Measurements from ENCODE around the gene ABCA8. TPM values are rescaled to one million over a fixed set of nuclear protein-coding genes. Genes with fewer than 3 reads are reported as not detected.

Gene ABCA8
- total and polyA plus RNA-seq, 9 donors = 12.7 to 31.6 (median 26.6) TPM

DNA sequence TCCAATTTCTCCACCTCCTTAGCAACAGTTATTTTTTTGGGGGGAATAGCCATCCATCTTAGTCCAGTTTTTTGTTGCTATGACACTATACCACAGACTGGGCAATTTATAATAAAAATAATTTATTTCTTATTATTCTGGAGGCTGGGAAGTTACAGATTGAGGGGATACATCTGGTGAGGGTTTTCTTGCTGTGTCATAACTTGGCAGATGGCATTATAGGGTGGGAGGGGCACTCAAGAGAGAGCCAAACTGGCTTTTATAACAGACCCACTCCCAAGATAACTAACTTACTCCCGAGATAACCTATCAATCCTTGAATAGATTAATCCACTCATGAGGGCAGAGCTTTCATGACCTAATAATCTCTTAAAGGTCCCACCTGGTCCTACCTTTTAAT lies 84.2 kb downstream of the ABCA8 start:
- no CpG with 5 or more reads among the region's 1 CpG for WGBS (ENCODE audit: insufficient coverage)
- Histone ChIP-seq H3K36me3 (ENCODE audit: control insufficient read depth, insufficient read depth, low read length) (no peaks in the 10 kb centered on the region), H3K27me3 (ENCODE audit: control insufficient read depth, insufficient read depth, low read length) (no peaks in the 10 kb centered on the region), H3K27ac (ENCODE audit: low read length) (no peak overlapping the region), H3K9me3 (replicated peaks; ENCODE audit: control insufficient read depth, low read depth, low read length) (no peaks in the 10 kb centered on the region), H3K4me3 (ENCODE audit: low read length) (no peak overlapping the region), H3K4me1 (ENCODE audit: control insufficient read depth, insufficient read depth, low read length) (no peaks in the 10 kb centered on the region)
- no peak for DNase-seq

DNA sequence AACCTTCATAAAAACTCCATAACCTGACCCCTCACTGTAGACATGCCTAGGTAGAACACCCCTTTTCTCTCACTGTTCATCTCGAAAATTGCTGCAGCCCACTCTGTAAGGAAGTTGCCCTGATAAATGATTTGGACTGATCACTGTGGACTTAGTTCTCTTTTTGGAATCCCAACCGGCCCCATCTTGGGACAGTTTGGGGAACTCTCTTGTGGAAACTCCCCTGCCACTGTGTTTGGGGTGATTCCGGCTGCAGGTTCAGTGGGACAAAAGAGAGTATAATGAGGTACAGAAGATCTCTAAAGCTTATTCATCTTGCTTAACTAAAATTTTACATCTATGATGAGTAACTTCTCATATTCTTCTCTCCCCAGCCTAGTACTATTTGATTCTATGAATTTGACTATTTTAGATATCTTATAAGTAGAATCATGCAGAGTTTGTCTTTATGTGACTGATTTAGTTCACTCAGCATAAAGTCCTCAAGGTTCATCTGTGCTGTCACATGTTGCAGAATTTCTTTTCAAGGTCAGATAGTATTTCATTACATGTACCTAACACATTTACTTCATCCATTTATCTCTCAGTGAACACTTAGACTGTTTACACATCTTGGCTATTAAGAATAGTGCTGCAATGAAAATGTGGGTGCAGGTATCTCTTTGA lies 84.9 kb downstream of the ABCA8 start:
- DNase-seq = no peak
- no peak overlapping the region for H3K27ac ChIP-seq (ENCODE audit: low read length)
- H3K27me3 ChIP-seq (ENCODE audit: control insufficient read depth, insufficient read depth, low read length) = no peaks in the 10 kb centered on the region
- no peaks in the 10 kb centered on the region for H3K36me3 ChIP-seq (ENCODE audit: control insufficient read depth, insufficient read depth, low read length)
- no peak overlapping the region for H3K4me3 ChIP-seq (ENCODE audit: low read length)
- 86% methylated on average over 2 of the region's 3 CpGs for WGBS (ENCODE audit: insufficient coverage)
- no peaks in the 10 kb centered on the region for H3K9me3 ChIP-seq (replicated peaks; ENCODE audit: control insufficient read depth, low read depth, low read length)
- no peaks in the 10 kb centered on the region for H3K4me1 ChIP-seq (ENCODE audit: control insufficient read depth, insufficient read depth, low read length)

DNA sequence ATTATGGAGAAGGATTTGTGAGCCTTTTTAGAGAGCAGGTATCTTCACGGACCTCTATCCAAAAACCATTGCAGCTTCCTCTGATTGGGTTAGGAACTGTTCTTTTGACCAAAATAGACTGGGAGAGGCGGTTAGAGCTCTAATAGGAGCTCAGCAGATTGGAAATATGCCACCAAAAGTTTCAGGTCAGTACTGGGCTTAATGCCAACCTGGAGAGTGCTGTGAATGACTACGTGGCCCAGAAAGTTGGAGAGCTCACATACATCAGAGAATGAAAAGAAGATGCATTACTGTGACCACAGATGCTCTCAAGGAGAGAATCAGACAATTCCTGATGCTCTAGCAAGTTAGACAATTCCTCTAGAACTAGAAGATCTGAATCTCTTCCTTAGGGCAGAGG lies 86.5 kb downstream of the ABCA8 start:
- H3K27me3 ChIP-seq (ENCODE audit: control insufficient read depth, insufficient read depth, low read length) = no peaks in the 10 kb centered on the region
- WGBS (ENCODE audit: insufficient coverage) = 37% methylated on average over 2 of the region's 3 CpGs
- no peak overlapping the region for H3K4me3 ChIP-seq (ENCODE audit: low read length)
- DNase-seq = peak; percentile 31
- H3K36me3 ChIP-seq (ENCODE audit: control insufficient read depth, insufficient read depth, low read length) = no peaks in the 10 kb centered on the region
- H3K9me3 ChIP-seq (replicated peaks; ENCODE audit: control insufficient read depth, low read depth, low read length) = no peaks in the 10 kb centered on the region
- no peak overlapping the region for H3K27ac ChIP-seq (ENCODE audit: low read length)
- no peaks in the 10 kb centered on the region for H3K4me1 ChIP-seq (ENCODE audit: control insufficient read depth, insufficient read depth, low read length)

DNA sequence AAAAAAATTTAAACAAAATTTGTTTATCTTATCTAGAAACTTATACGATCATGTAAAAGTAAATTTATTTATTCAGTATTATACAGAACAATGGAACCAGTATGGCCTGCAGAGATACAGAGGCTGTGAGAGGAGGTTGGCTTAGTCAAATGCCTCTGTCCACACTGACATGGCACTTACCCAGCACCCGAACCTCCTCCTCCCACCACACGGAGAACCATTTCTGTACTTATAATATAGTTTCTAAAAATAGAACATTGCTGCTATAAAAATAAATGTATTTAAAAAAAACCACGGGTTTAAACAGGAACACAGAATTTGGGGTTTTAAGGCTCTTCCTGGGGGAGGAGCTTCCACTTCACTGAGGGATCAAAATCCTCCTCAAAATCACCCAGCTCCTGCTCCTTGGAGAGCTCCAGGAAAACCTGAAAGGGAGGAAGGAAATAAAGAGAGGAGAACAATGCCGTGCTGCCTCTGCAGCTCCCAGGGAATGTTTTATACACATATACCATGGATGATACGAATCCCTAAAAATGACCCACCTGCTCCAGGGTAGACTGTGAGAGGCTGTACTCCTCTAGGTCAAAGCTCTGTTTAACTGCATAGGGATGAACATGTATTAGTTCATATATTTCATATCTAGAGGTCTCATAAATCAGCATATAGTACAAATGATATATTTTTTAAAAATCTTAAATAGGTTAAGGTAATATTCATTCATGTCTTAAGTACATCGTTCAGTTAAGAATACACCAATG lies 87.3 kb downstream of the ABCA8 start:
- no peak for DNase-seq
- H3K9me3 ChIP-seq (replicated peaks; ENCODE audit: control insufficient read depth, low read depth, low read length) = no peaks in the 10 kb centered on the region
- WGBS (ENCODE audit: insufficient coverage) = no CpG with 5 or more reads among the region's 7 CpGs
- no peak overlapping the region for H3K4me3 ChIP-seq (ENCODE audit: low read length)
- no peak overlapping the region for H3K27ac ChIP-seq (ENCODE audit: low read length)
- H3K36me3 ChIP-seq (ENCODE audit: control insufficient read depth, insufficient read depth, low read length) = no peaks in the 10 kb centered on the region
- no peaks in the 10 kb centered on the region for H3K4me1 ChIP-seq (ENCODE audit: control insufficient read depth, insufficient read depth, low read length)
- H3K27me3 ChIP-seq (ENCODE audit: control insufficient read depth, insufficient read depth, low read length) = no peaks in the 10 kb centered on the region

DNA sequence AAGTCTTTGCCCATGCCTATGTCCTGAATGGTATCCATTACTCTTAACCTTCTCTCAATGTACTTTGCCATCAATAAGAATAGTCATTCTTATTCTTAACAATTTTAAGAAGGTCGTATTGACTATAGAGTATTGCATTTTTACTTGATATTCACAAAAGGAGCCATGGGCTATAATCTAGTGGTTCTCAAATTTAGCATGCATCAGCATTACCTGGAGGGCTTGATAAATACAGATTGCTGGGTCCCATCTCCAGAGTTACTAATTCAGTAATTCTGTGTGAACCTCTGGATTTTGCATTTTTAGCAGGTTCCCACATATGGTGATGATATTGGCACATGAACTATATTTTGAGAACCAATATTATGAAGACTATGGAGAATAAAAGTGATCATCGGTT lies 89.6 kb downstream of the ABCA8 start:
- no peak for DNase-seq
- Histone ChIP-seq H3K36me3 (ENCODE audit: control insufficient read depth, insufficient read depth, low read length) (no peaks in the 10 kb centered on the region), H3K4me1 (ENCODE audit: control insufficient read depth, insufficient read depth, low read length) (no peaks in the 10 kb centered on the region), H3K27me3 (ENCODE audit: control insufficient read depth, insufficient read depth, low read length) (no peaks in the 10 kb centered on the region), H3K27ac (ENCODE audit: low read length) (no peak overlapping the region), H3K9me3 (replicated peaks; ENCODE audit: control insufficient read depth, low read depth, low read length) (no peaks in the 10 kb centered on the region), H3K4me3 (ENCODE audit: low read length) (no peak overlapping the region)
- WGBS (ENCODE audit: insufficient coverage) = no CpG with 5 or more reads among the region's 2 CpGs

DNA sequence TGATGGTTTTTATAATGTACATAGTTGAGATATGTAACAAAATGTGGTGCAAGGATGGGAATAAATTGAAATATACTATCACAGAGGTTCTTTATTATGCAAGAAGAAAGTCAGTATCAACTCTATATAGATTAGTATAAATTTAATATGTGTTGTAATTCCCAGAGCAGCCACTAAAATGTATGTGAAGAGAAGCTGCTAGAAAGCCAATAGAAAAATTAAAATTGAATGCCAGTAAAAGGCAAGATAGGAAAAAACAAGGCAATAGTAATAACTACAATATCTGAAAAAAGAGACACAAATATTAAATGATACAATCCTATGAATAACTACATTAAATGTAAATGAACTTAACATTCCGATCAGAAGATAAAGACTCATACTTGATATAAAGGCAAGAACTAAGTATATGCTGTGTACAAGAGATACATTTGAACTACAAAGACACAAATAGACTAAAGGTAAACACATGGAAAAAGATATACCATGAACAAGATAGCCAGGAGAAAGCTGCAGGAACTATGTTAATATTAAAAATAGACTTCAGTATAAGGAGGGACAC lies 92.0 kb downstream of the ABCA8 start:
- H3K9me3 ChIP-seq (replicated peaks; ENCODE audit: control insufficient read depth, low read depth, low read length) = peaks cover 6% of the 10 kb centered on the region
- no peak overlapping the region for H3K27ac ChIP-seq (ENCODE audit: low read length)
- no peaks in the 10 kb centered on the region for H3K36me3 ChIP-seq (ENCODE audit: control insufficient read depth, insufficient read depth, low read length)
- H3K4me3 ChIP-seq (ENCODE audit: low read length) = no peak overlapping the region
- no peaks in the 10 kb centered on the region for H3K27me3 ChIP-seq (ENCODE audit: control insufficient read depth, insufficient read depth, low read length)
- no peak for DNase-seq
- H3K4me1 ChIP-seq (ENCODE audit: control insufficient read depth, insufficient read depth, low read length) = no peaks in the 10 kb centered on the region
- WGBS (ENCODE audit: insufficient coverage) = no CpG with 5 or more reads among the region's 1 CpG

DNA sequence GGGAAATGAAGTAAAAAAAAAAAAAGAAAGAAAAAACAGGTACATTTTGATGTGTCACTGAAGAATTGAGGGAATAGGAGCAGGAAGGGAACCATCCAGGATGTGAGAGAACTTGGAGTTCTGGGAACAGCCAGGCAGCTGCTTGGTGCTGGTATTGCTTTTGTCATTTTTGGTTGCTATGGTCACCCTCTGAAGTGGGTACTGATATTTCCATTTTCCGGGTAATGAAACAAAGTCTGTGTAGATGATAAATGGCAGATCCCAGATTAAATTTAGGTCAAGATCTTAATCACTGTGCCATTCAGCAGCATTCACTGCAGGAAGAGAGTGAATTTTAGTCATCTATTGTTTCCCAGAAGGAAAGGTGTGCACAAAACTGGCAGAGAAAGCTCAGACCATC lies 93.6 kb downstream of the ABCA8 start:
- H3K27me3 ChIP-seq (ENCODE audit: control insufficient read depth, insufficient read depth, low read length) = no peaks in the 10 kb centered on the region
- H3K9me3 ChIP-seq (replicated peaks; ENCODE audit: control insufficient read depth, low read depth, low read length) = peaks cover 6% of the 10 kb centered on the region
- no peak overlapping the region for H3K27ac ChIP-seq (ENCODE audit: low read length)
- peak; percentile 28 for DNase-seq
- 57% methylated on average over 1 of the region's 1 CpG for WGBS (ENCODE audit: insufficient coverage)
- no peaks in the 10 kb centered on the region for H3K4me1 ChIP-seq (ENCODE audit: control insufficient read depth, insufficient read depth, low read length)
- no peaks in the 10 kb centered on the region for H3K36me3 ChIP-seq (ENCODE audit: control insufficient read depth, insufficient read depth, low read length)
- no peak overlapping the region for H3K4me3 ChIP-seq (ENCODE audit: low read length)

DNA sequence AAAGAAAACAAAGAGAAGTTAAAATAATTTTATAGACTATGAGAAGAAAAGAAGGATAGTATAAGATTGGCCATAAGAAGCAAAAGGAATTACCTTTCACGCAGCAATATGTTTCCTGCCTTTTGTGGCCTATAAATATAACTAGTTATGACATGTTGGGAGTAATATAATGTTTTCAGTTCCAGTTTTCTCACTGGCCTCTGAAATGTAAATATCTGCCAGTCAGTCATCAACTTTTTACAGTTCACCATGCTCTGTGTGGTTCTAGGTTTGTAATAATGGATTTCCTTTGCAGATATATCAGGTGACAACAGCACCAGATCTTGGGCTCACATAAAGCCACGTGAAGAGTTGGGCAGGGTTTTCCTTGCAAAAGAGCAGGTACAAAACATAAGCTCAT lies 94.3 kb downstream of the ABCA8 start:
- no peaks in the 10 kb centered on the region for H3K27me3 ChIP-seq (ENCODE audit: control insufficient read depth, insufficient read depth, low read length)
- no peaks in the 10 kb centered on the region for H3K4me1 ChIP-seq (ENCODE audit: control insufficient read depth, insufficient read depth, low read length)
- H3K4me3 ChIP-seq (ENCODE audit: low read length) = no peak overlapping the region
- no peaks in the 10 kb centered on the region for H3K36me3 ChIP-seq (ENCODE audit: control insufficient read depth, insufficient read depth, low read length)
- WGBS (ENCODE audit: insufficient coverage) = no CpG with 5 or more reads among the region's 2 CpGs
- no peak for DNase-seq
- H3K9me3 ChIP-seq (replicated peaks; ENCODE audit: control insufficient read depth, low read depth, low read length) = peaks cover 6% of the 10 kb centered on the region
- H3K27ac ChIP-seq (ENCODE audit: low read length) = no peak overlapping the region

DNA sequence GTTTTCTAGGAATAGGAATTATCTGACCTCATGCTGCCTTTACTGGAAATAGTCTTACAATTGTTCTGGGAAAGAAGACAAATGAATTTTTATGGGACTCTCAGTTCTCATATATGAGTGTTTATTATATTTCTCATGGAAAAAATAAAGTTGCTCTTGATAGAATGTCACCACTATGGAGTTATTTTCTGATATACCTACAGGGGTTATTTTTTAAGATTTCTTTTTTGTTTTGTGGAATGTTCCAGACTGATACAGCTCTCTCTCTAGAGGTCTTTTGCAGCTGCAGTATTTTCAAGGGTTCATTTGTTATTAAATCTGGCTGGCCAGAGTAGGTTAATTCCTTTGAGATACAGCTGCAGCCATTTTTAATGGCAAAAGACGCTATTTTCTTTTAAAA lies 100.7 kb downstream of the ABCA8 start:
- no peak overlapping the region for H3K4me3 ChIP-seq (ENCODE audit: low read length)
- no peaks in the 10 kb centered on the region for H3K36me3 ChIP-seq (ENCODE audit: control insufficient read depth, insufficient read depth, low read length)
- peaks cover 31% of the 10 kb centered on the region for H3K4me1 ChIP-seq (ENCODE audit: control insufficient read depth, insufficient read depth, low read length)
- DNase-seq = peak; percentile 95
- peak overlapping the region; percentile 93 for H3K27ac ChIP-seq (ENCODE audit: low read length)
- no peaks in the 10 kb centered on the region for H3K27me3 ChIP-seq (ENCODE audit: control insufficient read depth, insufficient read depth, low read length)
- peaks cover 6% of the 10 kb centered on the region for H3K9me3 ChIP-seq (replicated peaks; ENCODE audit: control insufficient read depth, low read depth, low read length)
- WGBS (ENCODE audit: insufficient coverage) = no CpG with 5 or more reads among the region's 1 CpG

DNA sequence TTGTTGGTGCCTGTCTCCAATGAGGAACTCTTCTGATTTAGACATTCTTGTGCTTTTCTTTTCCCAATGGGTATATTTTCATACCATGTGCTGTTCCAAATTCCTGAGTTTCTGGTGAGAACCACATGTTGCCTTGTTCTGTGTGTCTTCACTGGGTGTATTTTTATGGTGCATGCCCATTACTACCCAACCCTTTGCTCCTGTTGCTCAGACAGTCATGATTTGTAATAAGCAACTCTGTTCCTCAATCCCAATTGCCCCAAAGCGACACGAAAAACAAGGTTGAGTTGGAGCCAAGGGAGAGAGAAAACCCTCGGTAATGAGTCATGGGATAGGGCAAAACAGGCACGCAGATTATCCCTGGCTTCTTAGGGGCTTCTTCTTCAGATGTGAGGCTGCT lies 101.8 kb downstream of the ABCA8 start:
- Histone ChIP-seq H3K4me1 (ENCODE audit: control insufficient read depth, insufficient read depth, low read length) (peaks cover 32% of the 10 kb centered on the region), H3K9me3 (replicated peaks; ENCODE audit: control insufficient read depth, low read depth, low read length) (peaks cover 2% of the 10 kb centered on the region), H3K27me3 (ENCODE audit: control insufficient read depth, insufficient read depth, low read length) (no peaks in the 10 kb centered on the region), H3K36me3 (ENCODE audit: control insufficient read depth, insufficient read depth, low read length) (no peaks in the 10 kb centered on the region), H3K27ac (ENCODE audit: low read length) (peak overlapping the region; percentile 93), H3K4me3 (ENCODE audit: low read length) (no peak overlapping the region)
- peak; percentile 28 for DNase-seq
- 48% methylated on average over 4 of the region's 4 CpGs for WGBS (ENCODE audit: insufficient coverage)

All from muscle of leg (tissue), 11 donors.